Stomach smooth muscle (tissue), 2 donors: ENCODE results near the gene ACTL8.

Source experiments
- H3K27ac ChIP-seq: one replicate; pipeline ENCODE4 v1.7.0; 2013; ENCODE audit warnings: mild to moderate bottlenecking, low read length, inconsistent platforms
- H3K27me3 ChIP-seq, 2 donors: one replicate each; pipeline ENCODE4 v1.7.0; 2013; ENCODE audit warnings: low read length in 2 of 2; ENCODE audit not compliant: insufficient read depth in 2 of 2, control insufficient read depth in 1 of 2
- H3K36me3 ChIP-seq, 2 donors: one replicate each; pipeline ENCODE4 v1.7.0; 2013; ENCODE audit warnings: low read length in 2 of 2; ENCODE audit not compliant: control insufficient read depth in 2 of 2, insufficient read depth in 2 of 2
- H3K4me1 ChIP-seq: one replicate; pipeline ENCODE4 v1.7.0; 2013; ENCODE audit warnings: low read length; ENCODE audit not compliant: control insufficient read depth, insufficient read depth
- H3K4me3 ChIP-seq, 2 donors: one replicate each; pipeline ENCODE4 v1.7.0; 2013; ENCODE audit warnings: low read length in 2 of 2
- H3K9ac ChIP-seq, 2 donors: one replicate each; pipeline ENCODE4 v1.7.0; 2013; ENCODE audit warnings: low read length in 2 of 2, mild to moderate bottlenecking in 1 of 2
- H3K9me3 ChIP-seq, 2 donors: one replicate each; pipeline ENCODE4 v1.7.0; 2013; ENCODE audit warnings: low read length in 2 of 2; ENCODE audit not compliant: control insufficient read depth in 2 of 2
- donor health status: healthy.
- donor health status: Pancreatic carcinoma.

Gene ACTL8

DNA sequence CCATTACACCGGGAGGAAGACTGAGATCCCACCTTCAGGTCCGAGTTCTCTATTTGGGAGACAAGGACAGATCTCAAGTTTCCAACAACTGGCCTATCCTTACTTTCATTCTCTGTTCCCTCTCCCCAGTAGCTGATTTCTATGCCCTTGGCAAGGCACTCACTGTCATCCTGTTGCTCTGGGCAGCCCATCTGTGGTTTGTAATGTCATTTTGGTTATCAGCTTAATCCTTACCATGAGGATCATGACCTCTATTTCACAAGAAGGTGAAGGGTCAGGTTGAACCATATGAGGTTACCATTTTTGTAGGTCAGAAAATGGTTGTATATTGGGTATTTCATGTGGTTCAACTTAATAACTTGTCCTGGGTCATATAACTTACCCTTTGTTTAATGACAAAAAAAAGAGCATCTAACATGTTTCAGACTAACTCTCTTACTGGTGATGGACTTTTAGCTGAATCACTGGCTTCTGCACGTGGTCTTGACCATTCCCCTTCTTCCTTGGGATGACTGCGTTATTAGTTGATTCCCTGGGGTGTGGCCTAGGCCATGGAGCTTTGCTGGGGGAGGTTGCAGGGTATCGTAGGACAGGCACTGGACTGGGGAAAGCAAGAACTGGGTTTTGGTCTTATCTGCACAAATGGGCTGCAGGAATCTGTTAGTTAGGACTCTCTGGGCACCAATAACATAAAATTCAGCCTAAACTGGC lies 120.2 kb downstream of the ACTL8 start:
- no peak overlapping the region for H3K27ac ChIP-seq
- H3K4me1 ChIP-seq, result peaks cover 24% of the 10 kb centered on the region
- H3K4me3 ChIP-seq, result no peak overlapping the region
- H3K9ac ChIP-seq, result no peak overlapping the region
- H3K36me3 ChIP-seq, result no peaks in the 10 kb centered on the region
- no peaks in the 10 kb centered on the region for H3K9me3 ChIP-seq
- no peaks in the 10 kb centered on the region for H3K27me3 ChIP-seq

DNA sequence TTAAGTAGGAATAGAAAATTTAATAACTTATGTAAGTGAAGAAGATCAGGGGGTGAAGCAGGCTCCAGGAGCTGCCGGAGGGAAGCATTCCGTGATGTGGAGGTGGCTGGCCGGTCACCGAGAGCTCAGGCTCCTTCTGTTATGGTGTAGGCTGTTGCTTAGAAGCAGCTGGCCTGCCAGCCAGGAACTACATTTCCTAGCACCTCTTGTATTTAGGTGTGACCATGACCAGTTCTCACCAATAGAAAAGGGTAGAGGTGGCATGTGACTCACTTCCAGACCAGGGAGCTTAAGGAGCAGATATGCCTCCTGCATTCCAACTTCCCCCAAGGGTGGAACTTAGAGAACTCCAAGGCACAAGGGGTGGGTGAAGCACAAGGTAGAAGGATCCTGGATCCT lies 120.7 kb downstream of the ACTL8 start:
- H3K27me3 ChIP-seq, result no peaks in the 10 kb centered on the region
- H3K4me1 ChIP-seq, result peaks cover 24% of the 10 kb centered on the region
- no peaks in the 10 kb centered on the region for H3K36me3 ChIP-seq
- H3K9ac ChIP-seq, result no peak overlapping the region
- no peak overlapping the region for H3K27ac ChIP-seq
- H3K4me3 ChIP-seq, result no peak overlapping the region
- no peaks in the 10 kb centered on the region for H3K9me3 ChIP-seq
